ENCODE data around the gene TESPA1.

The TESPA1 gene

GRCh38 chr12:54917001-54917488 is 67.5 kb downstream of the TESPA1 start:
- Histone ChIP-seq H3K36me3 (ENCODE audit: control insufficient read depth in 2 of 2, insufficient read depth in 1 of 2, low read length in 2 of 2) (no peaks in the 10 kb centered on the region), H3K9me3 (ENCODE audit: control insufficient read depth, insufficient read depth, low read depth, low read length) (no peaks in the 10 kb centered on the region), H3K27ac (ENCODE audit: extremely low read depth, low read depth, low read length) (no peak overlapping the region), H3K4me1 (ENCODE audit: control insufficient read depth, insufficient read depth, low read length) (no peaks in the 10 kb centered on the region), H3K4me3 (ENCODE audit: low read depth, low read length) (no peak overlapping the region)
- CTCF ChIA-PET: interaction anchor here (0.6 kb wide), 1 partner anchor 297 kb away, joined by 3 read pairs; no protein-coding TSS in a partner anchor
- POLR2A ChIA-PET: no interaction called here
- TF ChIP-seq ZNF747 (tag by site-specific recombination; IDR thresholded peaks at IDR 0.05) (no peak), ZNF561 (tag by site-specific recombination; IDR thresholded peaks at IDR 0.05; ENCODE audit: borderline replicate concordance) (no peak), ZNF354C (tag by site-specific recombination; IDR thresholded peaks at IDR 0.05; ENCODE audit: borderline replicate concordance, low read depth) (no peak), ZNF426 (tag by site-specific recombination; IDR thresholded peaks at IDR 0.05) (no peak), ZSCAN23 (tag by site-specific recombination; IDR thresholded peaks at IDR 0.05) (no peak), BCL11A (tag by site-specific recombination; IDR thresholded peaks at IDR 0.05; ENCODE audit: low read depth) (no peak), ZNF837 (tag by site-specific recombination; IDR thresholded peaks at IDR 0.05) (no peak), ZNF664 (tag by site-specific recombination; IDR thresholded peaks at IDR 0.05) (no peak), ZNF449 (tag by site-specific recombination; IDR thresholded peaks at IDR 0.05) (no peak), ZSCAN30 (tag by site-specific recombination; IDR thresholded peaks at IDR 0.05) (no peak), ZNF488 (tag by site-specific recombination; IDR thresholded peaks at IDR 0.05) (no peak), ZNF391 (tag by site-specific recombination; IDR thresholded peaks at IDR 0.05; ENCODE audit: borderline replicate concordance, low read depth) (no peak), ZNF274 (IDR thresholded peaks at IDR 0.05; ENCODE audit: low read length) (no peak), ZNF274 (tag by site-specific recombination; IDR thresholded peaks at IDR 0.05; ENCODE audit: borderline replicate concordance) (no peak), ZNF560 (tag by site-specific recombination; IDR thresholded peaks at IDR 0.05; ENCODE audit: borderline replicate concordance) (no peak), PRDM4 (tag by site-specific recombination; IDR thresholded peaks at IDR 0.05) (no peak), ZNF341 (tag by site-specific recombination; IDR thresholded peaks at IDR 0.05; ENCODE audit: low read depth) (no peak), RBAK (tag by site-specific recombination; IDR thresholded peaks at IDR 0.05) (no peak), IKZF3 (tag by site-specific recombination; IDR thresholded peaks at IDR 0.05) (no peak), GFI1B (tag by site-specific recombination; IDR thresholded peaks at IDR 0.05) (no peak), ZFP41 (tag by site-specific recombination; IDR thresholded peaks at IDR 0.05; ENCODE audit: borderline replicate concordance) (no peak)
